ENCODE data around the gene LRCH1. TPM values are rescaled to one million over a fixed set of nuclear protein-coding genes. Genes with fewer than 3 reads are reported as not detected.
A peak's percentile ranks its signal among the peaks of the same experiment; 100 is the strongest.

The LRCH1 gene
- total and polyA plus RNA-seq, 5 donors from 2014 or later = 2.6 to 23.5 (median 3.4) TPM

- H3K4me1 Mint-ChIP-seq = peaks cover 23 to 50% (median 45%) of the 10 kb centered on the region in 4 donors
- H3K4me3 ChIP-seq (ENCODE audit: low read depth, low read length) = no peak overlapping the region
Observed at GRCh38 chr13:46637213-46637612, 84.2 kb downstream of the LRCH1 start.

DNA sequence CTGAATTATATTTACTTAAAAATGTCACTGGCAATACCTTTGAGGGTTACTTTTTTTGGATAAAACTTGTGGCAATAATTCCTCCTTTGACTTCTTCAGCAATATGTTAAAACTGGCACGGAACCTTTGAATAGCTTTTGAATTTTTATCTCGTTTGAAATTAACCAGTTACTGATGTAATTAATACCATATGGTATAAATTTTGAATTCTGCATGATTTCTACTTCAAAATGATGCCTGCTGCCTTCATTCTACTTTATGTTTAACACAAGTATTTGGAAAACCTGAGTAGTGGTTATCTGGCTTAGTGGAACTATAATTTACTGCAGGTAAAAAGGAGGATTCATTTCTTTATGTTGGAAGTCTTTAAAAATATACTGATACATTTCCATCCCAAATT is 85.3 kb downstream of the LRCH1 start:
- H3K27ac ChIP-seq (ENCODE audit: insufficient read depth, low read length, poor library complexity, severe bottlenecking) = no peak overlapping the region
- no peaks in the 10 kb centered on the region for H3K9me3 ChIP-seq (ENCODE audit: control insufficient read depth in 2 of 2, low read length in 2 of 2)
- no peak overlapping the region for H3K4me3 Mint-ChIP-seq
- H3K27ac Mint-ChIP-seq = no peak overlapping the region
- peaks cover 26 to 50% (median 44%) of the 10 kb centered on the region in 4 donors for H3K4me1 Mint-ChIP-seq
- H3K4me1 ChIP-seq (ENCODE audit: control insufficient read depth, insufficient read depth, low read length, poor library complexity, severe bottlenecking) = no peaks in the 10 kb centered on the region
- no peak overlapping the region for H3K4me3 ChIP-seq (ENCODE audit: low read depth, low read length)
- ATAC-seq (ENCODE audit: low read depth in 2 of 2) (no peak), DNase-seq (no peak)
- peaks cover 21% of the 10 kb centered on the region for H3K36me3 Mint-ChIP-seq
- no peaks in the 10 kb centered on the region for H3K27me3 Mint-ChIP-seq
- H3K9me3 Mint-ChIP-seq = peaks cover 0 to 6% (median 0%) of the 10 kb centered on the region in 7 donors
- no peaks in the 10 kb centered on the region for H3K36me3 ChIP-seq (ENCODE audit: control insufficient read depth, insufficient read depth, low read length)
- no peaks in the 10 kb centered on the region for H3K27me3 ChIP-seq (ENCODE audit: control insufficient read depth, insufficient read depth, low read length)

More at GRCh38 chr13:46637213-46637612, 84.2 kb downstream of the LRCH1 start:
- no peak for DNase-seq
- Mint-ChIP-seq H3K27me3 (no peaks in the 10 kb centered on the region), H3K27ac (peak overlapping the region in 1 of 3 donors; percentile 75), H3K4me3 (no peak overlapping the region), H3K36me3 (peaks cover 21% of the 10 kb centered on the region), H3K9me3 (peaks cover 0 to 6% (median 0%) of the 10 kb centered on the region in 7 donors)
- Histone ChIP-seq H3K4me1 (ENCODE audit: control insufficient read depth, insufficient read depth, low read length, poor library complexity, severe bottlenecking) (no peaks in the 10 kb centered on the region), H3K9me3 (ENCODE audit: control insufficient read depth in 2 of 2, low read length in 2 of 2) (no peaks in the 10 kb centered on the region), H3K27ac (ENCODE audit: insufficient read depth, low read length, poor library complexity, severe bottlenecking) (no peak overlapping the region), H3K36me3 (ENCODE audit: control insufficient read depth, insufficient read depth, low read length) (no peaks in the 10 kb centered on the region), H3K27me3 (ENCODE audit: control insufficient read depth, insufficient read depth, low read length) (no peaks in the 10 kb centered on the region)
- ATAC-seq (ENCODE audit: low read depth in 2 of 2) = no peak

DNA sequence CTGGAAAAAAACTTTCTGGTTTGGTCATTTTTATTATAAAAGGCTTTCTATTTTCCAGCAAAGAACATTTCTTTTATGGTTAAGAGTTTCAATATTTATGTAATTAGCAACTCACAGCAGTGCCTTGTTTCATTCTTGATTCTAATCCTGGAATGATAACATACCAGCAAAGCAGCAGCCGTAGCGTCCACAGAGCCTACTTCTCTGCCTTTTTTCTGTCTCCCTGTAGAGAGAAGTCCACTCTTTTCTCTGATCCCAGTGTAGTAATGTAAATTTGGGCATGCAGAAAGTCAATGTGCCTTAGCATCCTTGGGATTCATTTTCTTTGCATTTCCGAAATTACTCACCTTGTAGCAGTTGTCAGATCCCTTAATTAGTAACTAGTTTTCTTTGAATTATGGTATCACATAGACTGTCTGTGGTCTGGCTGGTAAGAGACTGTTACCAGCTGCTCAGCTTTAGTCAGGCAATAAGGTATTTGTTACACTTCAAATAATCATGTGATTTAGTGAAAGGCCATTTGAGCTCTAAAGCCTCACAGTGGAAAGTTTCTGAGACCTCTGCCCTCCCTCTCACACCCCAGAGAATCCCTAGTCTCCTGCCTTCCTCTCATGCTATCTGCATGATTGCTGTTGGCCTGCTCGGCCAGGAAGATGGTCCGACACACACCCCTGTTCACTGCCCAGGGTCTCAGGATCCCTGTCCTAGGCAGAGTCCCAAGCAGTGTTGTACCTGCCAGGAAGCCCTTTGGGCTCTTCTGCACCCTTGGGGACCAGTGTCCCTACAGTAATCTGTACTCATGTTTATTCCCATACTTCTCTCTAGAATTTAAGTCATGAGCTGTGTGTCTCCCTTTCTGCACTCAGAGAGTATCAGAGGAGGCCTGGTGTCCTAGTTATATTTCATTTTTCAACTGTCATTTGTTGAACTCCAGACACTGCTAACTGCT is 86.3 kb downstream of the LRCH1 start:
- H3K9me3 ChIP-seq (ENCODE audit: control insufficient read depth in 2 of 2, low read length in 2 of 2) = no peaks in the 10 kb centered on the region
- H3K36me3 ChIP-seq (ENCODE audit: control insufficient read depth, insufficient read depth, low read length) = no peaks in the 10 kb centered on the region
- Mint-ChIP-seq H3K4me1 (peaks cover 29 to 51% (median 48%) of the 10 kb centered on the region in 4 donors), H3K27me3 (no peaks in the 10 kb centered on the region), H3K4me3 (no peak overlapping the region), H3K9me3 (peaks cover 0 to 6% (median 0%) of the 10 kb centered on the region in 7 donors), H3K27ac (peak overlapping the region in 2 of 3 donors; percentile 51 to 72), H3K36me3 (peaks cover 16% of the 10 kb centered on the region)
- ATAC-seq (ENCODE audit: low read depth in 2 of 2) (no peak), DNase-seq (no peak)
- no peaks in the 10 kb centered on the region for H3K4me1 ChIP-seq (ENCODE audit: control insufficient read depth, insufficient read depth, low read length, poor library complexity, severe bottlenecking)
- H3K27me3 ChIP-seq (ENCODE audit: control insufficient read depth, insufficient read depth, low read length) = no peaks in the 10 kb centered on the region
- H3K27ac ChIP-seq (ENCODE audit: insufficient read depth, low read length, poor library complexity, severe bottlenecking) = no peak overlapping the region
- H3K4me3 ChIP-seq (ENCODE audit: low read depth, low read length) = no peak overlapping the region

- Histone ChIP-seq H3K36me3 (ENCODE audit: control insufficient read depth, insufficient read depth, low read length) (no peaks in the 10 kb centered on the region), H3K27ac (ENCODE audit: insufficient read depth, low read length, poor library complexity, severe bottlenecking) (no peak overlapping the region), H3K4me3 (ENCODE audit: low read depth, low read length) (no peak overlapping the region), H3K9me3 (ENCODE audit: control insufficient read depth in 2 of 2, low read length in 2 of 2) (no peaks in the 10 kb centered on the region), H3K4me1 (ENCODE audit: control insufficient read depth, insufficient read depth, low read length, poor library complexity, severe bottlenecking) (no peaks in the 10 kb centered on the region), H3K27me3 (ENCODE audit: control insufficient read depth, insufficient read depth, low read length) (no peaks in the 10 kb centered on the region)
- Mint-ChIP-seq H3K27ac (peak overlapping the region in 1 of 3 donors; percentile 16), H3K4me1 (peaks cover 24 to 47% (median 42%) of the 10 kb centered on the region in 4 donors), H3K27me3 (no peaks in the 10 kb centered on the region), H3K36me3 (peaks cover 12% of the 10 kb centered on the region), H3K4me3 (no peak overlapping the region), H3K9me3 (peaks cover 0 to 4% (median 0%) of the 10 kb centered on the region in 7 donors)
- no peak for ATAC-seq (ENCODE audit: low read depth in 2 of 2)
- DNase-seq = no peak
Observed at GRCh38 chr13:46640843-46641242, 87.9 kb downstream of the LRCH1 start.

DNA sequence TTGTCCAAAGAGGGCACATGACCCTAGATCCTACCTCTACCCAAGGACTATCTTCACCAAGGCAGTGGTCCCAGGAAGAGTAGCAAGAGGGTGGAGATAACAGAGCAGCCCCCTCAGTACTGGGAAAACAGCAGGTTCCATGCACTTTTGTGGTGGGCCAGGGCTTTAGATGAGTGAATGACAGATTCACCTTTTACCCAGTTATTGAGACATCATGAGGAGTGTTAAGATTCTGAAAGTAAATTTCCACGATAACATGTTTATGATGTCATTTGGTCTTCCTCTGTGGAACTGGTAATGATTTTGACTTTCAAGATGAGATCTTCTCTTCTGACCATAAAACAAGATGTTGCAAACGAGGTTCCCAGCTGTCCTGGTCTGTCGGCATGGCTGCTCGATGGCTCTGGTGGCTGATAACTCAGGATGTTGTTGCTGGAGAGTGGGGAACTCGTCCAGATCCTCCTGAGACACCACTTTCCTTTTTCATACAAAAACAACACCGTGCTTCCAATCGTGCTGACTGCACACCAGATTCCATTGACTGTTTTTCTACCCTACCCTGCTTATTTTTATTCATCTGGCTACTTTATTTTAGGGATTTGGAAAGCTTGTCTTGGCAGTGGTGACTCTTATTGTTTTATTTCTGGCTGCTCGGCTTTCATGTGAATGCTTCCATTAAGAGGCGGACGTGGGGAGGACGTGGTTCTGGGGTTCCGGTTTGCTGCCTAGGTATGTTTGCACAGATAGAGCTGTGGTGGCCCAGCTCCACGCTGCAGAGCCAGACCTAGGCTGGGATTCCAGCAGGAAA is 88.5 kb downstream of the LRCH1 start:
- DNase-seq (no peak), ATAC-seq (ENCODE audit: low read depth in 2 of 2) (no peak)
- Mint-ChIP-seq H3K27ac (peak overlapping the region in 2 of 3 donors; percentile 16 to 66), H3K36me3 (peaks cover 9% of the 10 kb centered on the region), H3K9me3 (peaks cover 0 to 4% (median 0%) of the 10 kb centered on the region in 7 donors), H3K27me3 (no peaks in the 10 kb centered on the region), H3K4me3 (peak overlapping the region in 1 of 4 donors; percentile 25), H3K4me1 (peaks cover 22 to 49% (median 42%) of the 10 kb centered on the region in 4 donors)
- no peaks in the 10 kb centered on the region for H3K27me3 ChIP-seq (ENCODE audit: control insufficient read depth, insufficient read depth, low read length)
- H3K4me3 ChIP-seq (ENCODE audit: low read depth, low read length) = no peak overlapping the region
- H3K36me3 ChIP-seq (ENCODE audit: control insufficient read depth, insufficient read depth, low read length) = no peaks in the 10 kb centered on the region
- no peaks in the 10 kb centered on the region for H3K4me1 ChIP-seq (ENCODE audit: control insufficient read depth, insufficient read depth, low read length, poor library complexity, severe bottlenecking)
- H3K9me3 ChIP-seq (ENCODE audit: control insufficient read depth in 2 of 2, low read length in 2 of 2) = no peaks in the 10 kb centered on the region
- H3K27ac ChIP-seq (ENCODE audit: insufficient read depth, low read length, poor library complexity, severe bottlenecking) = no peak overlapping the region

- Histone ChIP-seq H3K9me3 (ENCODE audit: control insufficient read depth in 2 of 2, low read length in 2 of 2) (no peaks in the 10 kb centered on the region), H3K4me3 (ENCODE audit: low read depth, low read length) (no peak overlapping the region), H3K4me1 (ENCODE audit: control insufficient read depth, insufficient read depth, low read length, poor library complexity, severe bottlenecking) (no peaks in the 10 kb centered on the region), H3K27me3 (ENCODE audit: control insufficient read depth, insufficient read depth, low read length) (no peaks in the 10 kb centered on the region), H3K27ac (ENCODE audit: insufficient read depth, low read length, poor library complexity, severe bottlenecking) (no peak overlapping the region), H3K36me3 (ENCODE audit: control insufficient read depth, insufficient read depth, low read length) (no peaks in the 10 kb centered on the region)
- H3K27me3 Mint-ChIP-seq = no peaks in the 10 kb centered on the region
- no peak for DNase-seq
- ATAC-seq (ENCODE audit: low read depth in 2 of 2) = no peak
- peaks cover 18 to 45% (median 42%) of the 10 kb centered on the region in 4 donors for H3K4me1 Mint-ChIP-seq
- H3K4me3 Mint-ChIP-seq = no peak overlapping the region
- no peaks in the 10 kb centered on the region for H3K9me3 Mint-ChIP-seq
- H3K27ac Mint-ChIP-seq = no peak overlapping the region
- peaks cover 5% of the 10 kb centered on the region for H3K36me3 Mint-ChIP-seq
Observed at GRCh38 chr13:46642254-46642653, 89.3 kb downstream of the LRCH1 start.

- Mint-ChIP-seq H3K27me3 (no peaks in the 10 kb centered on the region), H3K4me3 (no peak overlapping the region), H3K27ac (no peak overlapping the region), H3K9me3 (no peaks in the 10 kb centered on the region), H3K4me1 (peaks cover 19 to 50% (median 48%) of the 10 kb centered on the region in 4 donors), H3K36me3 (no peaks in the 10 kb centered on the region)
- Histone ChIP-seq H3K27ac (ENCODE audit: insufficient read depth, low read length, poor library complexity, severe bottlenecking) (no peak overlapping the region), H3K9me3 (ENCODE audit: control insufficient read depth in 2 of 2, low read length in 2 of 2) (no peaks in the 10 kb centered on the region), H3K4me1 (ENCODE audit: control insufficient read depth, insufficient read depth, low read length, poor library complexity, severe bottlenecking) (no peaks in the 10 kb centered on the region), H3K4me3 (ENCODE audit: low read depth, low read length) (no peak overlapping the region), H3K36me3 (ENCODE audit: control insufficient read depth, insufficient read depth, low read length) (no peaks in the 10 kb centered on the region), H3K27me3 (ENCODE audit: control insufficient read depth, insufficient read depth, low read length) (no peaks in the 10 kb centered on the region)
- no peak for DNase-seq
- no peak for ATAC-seq (ENCODE audit: low read depth in 2 of 2)
Observed at GRCh38 chr13:46643165-46643777, 90.3 kb downstream of the LRCH1 start.

All from CD4-positive, CD25-positive, alpha-beta regulatory T cell (primary cell).